HG03108 (cell line): ENCODE data around the gene DPY19L1.
"Not testable (repeated sequence)": the region's sequence is repeated elsewhere in the genome, so short reads cannot be mapped to it uniquely, and the experiment has no call there.

Source experiments
- ATAC-seq: cut with Tn5 transposase; IDR thresholded peaks from one replicate; pipeline ENCODE4 v1.9.1; 2021; ENCODE audit warnings: moderate library complexity; ENCODE audit not compliant: unreplicated experiment

The DPY19L1 gene

GRCh38 chr7:35037211-35037525 lies at the start of gene DPY19L1:
Gene DPY19L1 (minus strand): TSS chr7:35037485. CDS start chr7:35037394, 91 bp downstream.
- peak; percentile 13 for ATAC-seq

- not testable (repeated sequence) for ATAC-seq
These were observed 42.2 kb upstream of the DPY19L1 start for GRCh38 chr7:35079517-35079916.

DNA sequence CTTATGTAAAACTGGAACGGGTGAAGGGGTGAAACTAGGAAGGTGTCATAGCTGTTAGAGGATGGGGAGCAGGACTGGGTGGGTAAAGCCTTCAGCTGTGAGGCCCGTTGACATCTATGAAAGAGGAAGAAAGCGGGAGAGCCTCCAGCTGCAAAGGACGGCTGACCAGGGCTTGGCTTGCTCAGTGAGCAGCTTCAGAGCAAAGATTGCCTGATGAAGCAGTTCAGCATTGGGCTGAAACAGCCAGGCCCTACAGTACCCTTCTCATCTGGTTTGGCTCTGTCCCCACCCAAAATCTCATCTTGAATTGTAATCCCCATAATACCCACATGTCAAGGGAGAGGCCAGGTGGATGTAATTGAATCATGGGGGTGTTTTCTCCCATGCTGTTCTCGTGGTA lies 36.7 kb upstream of the DPY19L1 start:
- ATAC-seq: not testable (repeated sequence)

GRCh38 chr7:35072950-35073827 lies 35.9 kb upstream of the DPY19L1 start:
- not testable (repeated sequence) for ATAC-seq

GRCh38 chr7:35069084-35069483 lies 31.8 kb upstream of the DPY19L1 start:
- not testable (repeated sequence) for ATAC-seq

GRCh38 chr7:35065382-35065781 lies 28.1 kb upstream of the DPY19L1 start:
- ATAC-seq: not testable (repeated sequence)

GRCh38 chr7:35058571-35058970 lies 21.3 kb upstream of the DPY19L1 start:
- ATAC-seq: not testable (repeated sequence)

DNA sequence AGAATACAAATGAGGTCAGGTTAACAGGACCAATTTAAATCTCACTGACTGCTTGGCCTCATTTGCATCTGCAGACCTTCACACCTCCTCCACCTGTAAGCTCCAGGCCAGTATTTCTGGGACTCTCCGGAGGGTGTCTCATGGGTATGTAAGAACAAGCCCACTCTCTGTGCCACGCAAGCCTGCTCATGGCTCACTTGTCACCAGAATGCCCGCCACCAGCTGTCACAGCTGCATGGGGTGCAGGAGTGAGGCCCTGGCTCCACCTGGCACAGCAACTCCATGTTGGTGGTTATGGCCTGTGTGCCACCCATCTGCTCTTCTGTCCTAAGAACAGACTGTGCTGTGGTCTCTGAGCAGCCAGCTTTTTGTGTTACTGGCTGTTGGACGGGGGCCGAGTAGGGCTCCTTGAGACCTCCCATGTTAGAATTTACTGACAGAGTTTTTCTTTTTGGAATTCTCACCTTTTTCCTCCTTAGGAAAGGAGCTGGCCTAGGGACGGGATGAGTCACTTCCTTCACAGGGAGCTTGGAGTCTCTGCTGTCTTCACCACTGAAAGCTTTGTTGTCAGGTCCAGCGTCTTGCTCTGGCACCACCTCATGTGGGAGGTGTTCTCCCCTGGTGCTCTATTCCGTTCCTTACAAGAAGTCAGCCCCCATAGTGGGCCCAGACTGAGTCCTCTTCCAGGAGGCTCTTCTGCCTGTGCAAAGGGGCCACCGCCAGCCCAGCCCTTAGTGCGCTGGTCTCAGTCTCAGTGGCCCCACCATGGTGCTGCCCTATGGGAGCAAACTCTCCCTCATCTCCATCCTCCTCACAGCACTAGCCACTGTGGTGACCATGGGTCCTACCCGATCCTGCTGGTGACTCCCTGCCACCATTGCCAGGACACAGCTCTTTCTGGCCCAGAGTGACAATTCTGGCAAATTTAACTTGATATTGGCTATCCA lies 20.5 kb upstream of the DPY19L1 start:
- ATAC-seq: not testable (repeated sequence)

DNA sequence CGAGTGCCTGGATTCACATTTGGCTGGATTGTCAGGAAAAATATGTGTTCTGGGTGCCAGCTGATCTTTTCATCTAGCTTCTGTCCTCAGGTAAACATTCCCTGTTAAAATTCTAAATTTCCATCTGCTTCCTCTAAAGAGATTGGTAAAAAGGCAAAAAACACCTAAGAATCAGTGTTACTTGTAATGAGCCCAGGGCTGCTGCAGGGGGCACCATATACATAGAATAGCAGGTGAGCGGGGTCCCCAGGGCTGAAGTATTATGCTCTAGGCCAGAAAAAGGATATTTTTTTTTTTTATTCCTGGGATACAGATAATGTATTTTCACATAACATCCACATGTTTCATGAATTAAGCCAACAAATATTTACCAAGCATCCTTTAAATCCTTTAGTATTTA lies 18.4 kb upstream of the DPY19L1 start:
- not testable (repeated sequence) for ATAC-seq

DNA sequence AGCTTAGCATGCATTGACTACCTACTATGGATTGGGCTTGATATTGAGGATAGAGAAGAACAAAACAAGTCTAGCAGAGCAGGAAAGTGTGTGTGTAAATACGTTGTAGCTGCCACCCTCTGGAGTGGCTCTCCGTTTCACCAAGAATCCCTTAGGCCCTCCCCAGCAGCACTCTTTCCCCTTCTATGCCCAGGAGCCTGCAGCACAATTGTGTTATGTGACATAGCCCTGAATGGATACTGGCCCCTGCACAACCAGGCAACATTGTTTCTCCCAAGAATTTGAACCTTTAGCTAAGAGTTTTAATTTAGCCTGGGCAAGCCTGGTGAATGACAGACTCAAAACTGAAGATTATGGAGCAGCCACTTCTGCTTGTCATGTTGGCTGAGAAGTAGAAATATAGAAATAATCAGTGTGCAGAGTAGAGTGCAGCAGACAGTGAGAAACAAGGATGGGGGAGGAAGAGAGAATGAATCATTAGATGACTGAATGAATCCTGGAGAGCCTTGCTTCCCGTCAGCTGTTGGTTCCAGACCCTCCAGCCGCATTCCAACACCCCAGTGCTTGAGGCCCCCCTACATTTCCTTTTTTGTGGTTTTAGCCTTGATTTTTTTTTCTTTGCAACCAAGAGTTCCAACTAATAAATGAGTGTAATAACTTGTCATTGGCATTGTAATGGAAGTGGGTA lies 16.3 kb upstream of the DPY19L1 start:
- ATAC-seq: not testable (repeated sequence)

DNA sequence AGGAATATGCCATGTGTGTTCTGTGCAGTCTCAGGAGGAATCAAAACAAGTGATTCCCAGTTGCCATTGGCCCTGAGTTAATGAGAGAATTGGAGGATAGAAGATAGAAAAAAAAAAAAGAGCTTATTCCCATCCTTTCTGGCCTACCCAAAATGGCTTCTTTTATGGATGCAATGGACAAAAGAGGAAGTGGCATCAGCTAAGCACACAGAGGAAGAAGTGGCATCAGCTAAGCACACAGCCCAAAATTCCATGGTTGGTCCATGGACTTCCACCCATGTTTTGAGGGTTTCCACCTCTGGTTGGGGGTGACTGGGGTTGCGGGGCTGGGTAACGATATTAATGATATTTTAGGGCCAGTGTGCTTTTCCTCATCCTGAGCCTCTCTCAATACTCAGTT lies 11.1 kb upstream of the DPY19L1 start:
- ATAC-seq: not testable (repeated sequence)

DNA sequence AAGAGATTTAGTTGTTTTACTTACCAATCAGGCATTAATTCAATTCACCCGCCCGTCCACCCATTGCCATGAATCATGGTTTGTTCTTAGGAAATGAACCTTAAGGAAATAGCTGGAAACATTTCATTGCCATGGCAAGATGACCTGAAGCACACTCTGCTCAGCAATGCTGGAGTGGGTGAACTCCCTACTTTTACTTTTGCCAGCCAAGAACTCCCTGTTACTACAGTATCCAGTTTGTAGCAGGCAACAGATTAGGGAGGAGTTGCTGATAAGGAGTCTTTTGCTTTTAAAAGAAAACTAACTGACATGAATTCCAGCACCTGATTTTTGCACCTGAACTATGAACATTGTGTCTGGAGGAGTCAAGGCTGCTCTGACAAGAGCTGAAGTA lies 10.6 kb upstream of the DPY19L1 start:
- not testable (repeated sequence) for ATAC-seq

DNA sequence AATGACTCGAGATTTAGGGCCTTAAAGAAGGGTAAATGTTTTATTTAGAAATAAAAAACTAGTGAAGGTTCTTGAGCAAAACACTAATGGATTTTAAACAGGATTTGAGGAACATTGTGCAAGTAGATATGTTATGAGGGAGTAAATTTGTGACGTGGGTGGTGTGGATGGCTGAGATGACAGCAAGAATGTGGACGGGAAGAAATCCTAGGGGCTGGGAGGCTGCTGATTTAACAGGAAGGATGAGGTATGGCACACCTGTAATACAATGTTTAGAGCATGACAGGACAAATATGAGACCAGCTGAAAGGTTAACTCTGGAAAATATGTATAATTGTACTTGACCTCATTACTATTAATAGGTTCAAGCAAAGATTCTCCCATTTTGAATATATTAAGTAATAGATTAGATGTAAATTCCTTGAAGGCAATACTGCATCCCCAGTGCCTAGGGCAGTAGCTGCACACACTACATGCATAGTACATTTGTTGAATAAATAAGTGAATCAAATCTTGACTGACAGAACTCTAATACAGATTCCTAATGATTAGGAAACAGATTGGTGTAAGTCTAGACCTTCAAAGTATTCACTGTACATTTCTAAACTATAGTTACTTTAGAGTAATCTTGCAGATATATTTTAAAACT lies 10.1 kb upstream of the DPY19L1 start:
- ATAC-seq: not testable (repeated sequence)

DNA sequence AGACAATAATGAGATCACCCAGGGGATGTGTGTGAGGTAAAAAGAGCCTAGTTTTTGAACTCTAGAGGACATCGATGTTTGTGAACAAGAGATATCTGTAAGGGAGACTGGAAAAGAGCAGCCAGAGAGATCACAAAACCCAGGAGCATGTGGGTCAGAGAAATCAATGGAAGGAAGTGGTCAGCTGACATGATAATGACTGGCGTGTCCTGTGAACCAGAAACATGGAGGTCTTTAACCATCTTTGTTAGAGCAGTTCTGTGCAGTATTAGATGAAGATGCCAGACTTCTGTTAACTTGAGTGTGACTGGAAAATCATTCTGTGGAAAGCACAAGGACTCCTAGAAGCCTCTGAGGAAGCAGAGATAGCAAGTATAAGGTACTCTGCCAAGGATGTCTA lies 6.0 kb upstream of the DPY19L1 start:
- ATAC-seq: not testable (repeated sequence)

DNA sequence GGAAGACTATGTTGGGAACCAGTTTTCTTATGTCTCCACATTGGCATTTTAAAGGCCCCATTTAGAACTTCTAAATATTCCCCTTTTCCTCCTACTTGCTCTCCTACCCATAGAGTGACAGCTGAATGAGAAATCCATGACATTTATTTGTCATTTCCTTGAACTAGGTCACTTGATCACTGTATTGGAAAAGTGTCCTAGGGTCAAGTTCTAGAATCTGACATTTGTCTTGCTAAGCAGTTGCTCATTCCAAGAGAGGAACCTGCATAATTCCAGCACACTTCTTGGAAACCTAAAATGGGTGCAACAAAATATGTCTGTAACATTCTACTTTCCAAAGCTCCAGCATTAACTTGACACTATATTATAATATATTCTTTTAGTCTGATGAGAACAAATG lies 3.6 kb upstream of the DPY19L1 start:
- ATAC-seq: no peak

DNA sequence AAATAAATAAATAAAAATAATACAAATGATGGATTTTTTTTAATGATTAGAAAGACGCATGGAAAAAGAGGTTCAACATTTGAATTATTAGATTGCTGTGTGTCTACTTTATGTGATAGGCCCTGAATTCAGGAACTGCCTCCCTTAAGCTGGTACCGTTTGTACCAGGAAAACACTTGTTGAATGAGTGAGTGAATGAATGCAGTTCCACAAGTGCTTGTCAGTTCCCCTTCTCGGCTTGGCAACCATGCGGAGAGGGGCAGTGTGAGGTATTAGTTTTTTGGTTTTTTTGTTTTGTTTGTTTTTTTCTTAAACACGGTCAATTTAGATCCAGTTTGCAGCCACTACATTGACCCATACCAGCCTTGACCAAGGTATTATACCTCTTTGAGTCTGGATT lies 2.1 kb upstream of the DPY19L1 start:
- ATAC-seq: no peak

DNA sequence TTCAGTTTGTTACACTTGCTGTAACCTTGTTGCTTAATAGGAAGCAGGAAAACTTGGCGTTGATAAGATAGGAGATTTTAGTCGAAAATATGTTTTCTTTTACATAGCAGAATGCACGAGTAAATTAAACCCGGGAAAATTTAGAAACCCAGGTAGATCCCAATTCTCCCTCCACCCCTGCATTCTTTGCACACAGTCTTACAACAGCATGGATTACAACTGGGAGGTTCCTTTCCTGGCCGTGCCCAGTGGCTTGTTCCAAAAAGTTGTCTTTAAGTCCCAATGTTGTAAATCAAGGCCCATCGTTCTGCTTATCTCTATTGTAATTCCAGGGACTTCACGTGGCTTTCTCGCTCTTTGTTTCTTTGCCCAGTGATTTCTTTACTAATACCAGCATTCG lies 1.1 kb upstream of the DPY19L1 start:
- no peak for ATAC-seq

DNA sequence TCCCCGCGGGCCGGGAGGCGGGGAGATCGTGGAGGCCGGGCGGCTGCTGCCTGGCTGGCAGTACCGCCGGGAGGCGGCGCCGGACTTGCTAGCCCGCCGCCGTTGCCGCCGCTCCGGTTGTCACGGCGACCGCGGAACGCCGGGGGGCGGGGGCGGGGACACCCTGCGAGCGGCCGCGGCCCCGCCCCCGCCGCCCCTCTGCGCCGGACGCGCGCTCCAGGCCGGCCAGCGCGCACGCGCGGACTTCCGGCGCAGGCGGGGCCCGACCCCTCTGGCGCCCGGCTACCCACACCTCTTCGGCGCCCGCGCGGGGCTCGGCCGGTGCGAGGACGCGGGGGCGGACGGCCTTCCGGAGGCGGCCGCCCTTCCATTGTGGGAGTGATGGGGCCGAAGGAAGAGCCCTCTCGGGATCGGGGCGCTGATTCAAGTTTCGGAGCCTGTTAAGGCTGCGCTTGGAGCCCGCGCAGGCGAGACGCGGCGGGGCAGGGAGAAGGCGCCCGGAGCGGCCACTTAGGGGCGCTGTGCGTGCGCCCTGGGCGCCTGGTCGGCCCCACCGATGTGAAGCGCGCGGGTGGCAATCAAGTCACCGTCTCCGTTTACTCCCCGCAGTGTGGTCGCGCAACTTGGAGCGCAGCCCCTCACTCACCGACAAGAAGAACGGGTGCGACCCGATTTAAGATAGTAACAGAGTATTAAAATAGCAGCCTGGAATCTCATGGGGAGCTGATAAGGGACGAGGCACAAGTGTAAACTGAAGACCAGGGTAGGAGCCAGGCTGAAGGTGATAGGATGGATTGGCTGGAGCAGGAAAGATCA lies 449 bp upstream of the DPY19L1 start:
- ATAC-seq: peak; percentile 82

DNA sequence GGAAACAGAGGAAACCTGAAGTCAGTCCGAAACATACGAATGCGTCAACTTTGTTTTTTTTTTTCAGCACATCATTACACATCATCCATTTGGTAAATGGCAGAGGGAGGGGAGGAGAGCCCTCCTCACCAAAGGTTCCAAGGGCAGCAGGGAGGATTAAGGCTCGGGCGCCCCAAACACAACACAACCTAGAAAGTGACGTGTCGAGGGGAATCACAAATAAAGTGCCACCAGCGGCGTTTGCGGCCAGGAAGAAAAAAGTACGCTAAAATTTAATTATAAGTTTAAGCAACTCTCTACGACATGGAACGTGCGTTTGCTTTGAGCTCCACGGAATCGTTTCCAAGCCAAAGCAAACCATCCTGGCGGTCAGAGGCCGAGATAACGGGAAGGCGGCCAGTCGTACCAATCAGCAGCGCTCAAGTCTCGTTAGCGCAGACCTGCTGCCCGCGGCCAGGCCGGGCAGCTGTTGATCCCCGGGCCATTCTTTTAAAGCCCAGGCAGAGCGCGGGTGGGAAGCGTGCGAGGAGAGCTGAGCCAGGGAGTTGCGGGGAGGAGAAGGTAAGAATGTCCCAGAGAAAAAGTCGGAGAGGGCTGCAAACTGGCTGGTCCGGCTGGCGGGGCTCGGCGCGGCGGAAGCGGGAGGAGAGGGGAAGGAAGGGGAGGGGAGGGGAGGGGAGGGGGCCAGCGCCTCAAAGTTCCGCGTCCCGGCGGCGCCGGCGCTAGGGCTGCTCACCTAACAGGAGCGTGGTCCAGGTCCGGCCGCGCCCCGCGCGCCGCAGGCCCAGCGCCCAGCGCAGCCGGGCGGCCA lies 719 bp downstream of the DPY19L1 start:
- ATAC-seq: peak; percentile 8
